Skeletal muscle tissue (tissue), 4 donors: ENCODE measurements around the gene WNT7B. TPM values are rescaled to one million over a fixed set of nuclear protein-coding genes. Genes with fewer than 3 reads are reported as not detected.

Experiments
- H3K27ac ChIP-seq: one replicate; pipeline ENCODE4 v1.7.0; 2013; ENCODE audit warnings: mild to moderate bottlenecking, low read depth, low read length, inconsistent platforms
- H3K27me3 ChIP-seq, 3 donors: one replicate each; pipeline ENCODE4 v1.7.0; 2013; ENCODE audit warnings: low read length in 3 of 3; ENCODE audit not compliant: control insufficient read depth in 3 of 3, insufficient read depth in 3 of 3
- H3K36me3 ChIP-seq, 3 donors: one replicate each; pipeline ENCODE4 v1.7.0; 2013; ENCODE audit warnings: low read length in 3 of 3; ENCODE audit not compliant: control insufficient read depth in 3 of 3, insufficient read depth in 3 of 3
- H3K4me1 ChIP-seq, 3 donors: one replicate each; pipeline ENCODE4 v1.7.0; 2013; ENCODE audit warnings: low read length in 3 of 3, mild to moderate bottlenecking in 3 of 3; ENCODE audit not compliant: control insufficient read depth in 3 of 3, insufficient read depth in 3 of 3
- H3K4me3 ChIP-seq, 3 donors: one replicate each; pipeline ENCODE4 v1.7.0; 2013; ENCODE audit warnings: low read length in 3 of 3
- H3K9ac ChIP-seq, 3 donors: one replicate each; pipeline ENCODE4 v1.7.0; 2013; ENCODE audit warnings: low read length in 3 of 3, mild to moderate bottlenecking in 3 of 3, moderate library complexity in 2 of 3, low read depth in 1 of 3
- H3K9me3 ChIP-seq, 3 donors: one replicate each; pipeline ENCODE4 v1.7.0; 2013; ENCODE audit warnings: low read length in 3 of 3; ENCODE audit not compliant: control insufficient read depth in 3 of 3
- total RNA-seq: library from RNA; depleted of rRNA; stranded (reverse); fragments of >200 nt; gene quantifications from one replicate; pipeline ENCODE4 v1.2.3, GENCODE V29; 2014
- donor health status: Osteomylitis.

WNT7B gene
- total RNA-seq, result not detected

GRCh38 chr22:45977003-45977411 is at the start of gene WNT7B:
WNT7B (minus strand) TSS chr22:45977162; CDS start chr22:45976754, 408 bp downstream.
- no peaks in the 10 kb centered on the region for H3K36me3 ChIP-seq
- no peak within 1 kb of the TSS for H3K27ac ChIP-seq
- no peak within 1 kb of the TSS for H3K9ac ChIP-seq
- H3K27me3 ChIP-seq, result peaks cover 61 to 70% (median 65%) of the 10 kb centered on the region in 3 donors
- H3K4me3 ChIP-seq, result no peak within 1 kb of the TSS
- no peaks in the 10 kb centered on the region for H3K9me3 ChIP-seq
- H3K4me1 ChIP-seq, result peaks cover 16 to 23% (median 17%) of the 10 kb centered on the region in 3 donors

- H3K27me3 ChIP-seq, result peaks cover 0 to 3% (median 0%) of the 10 kb centered on the region in 3 donors
- peak overlapping the region; percentile 69 to 86 (median 79) for H3K9ac ChIP-seq
- H3K4me1 ChIP-seq, result peaks cover 10 to 31% (median 17%) of the 10 kb centered on the region in 3 donors
- no peaks in the 10 kb centered on the region for H3K36me3 ChIP-seq
- peak overlapping the region; percentile 57 for H3K27ac ChIP-seq
- no peaks in the 10 kb centered on the region for H3K9me3 ChIP-seq
- peak overlapping the region in 2 of 3 donors; percentile 59 to 71 for H3K4me3 ChIP-seq
Measured at GRCh38 chr22:46025973-46026898, 49.3 kb upstream of the WNT7B start.

DNA sequence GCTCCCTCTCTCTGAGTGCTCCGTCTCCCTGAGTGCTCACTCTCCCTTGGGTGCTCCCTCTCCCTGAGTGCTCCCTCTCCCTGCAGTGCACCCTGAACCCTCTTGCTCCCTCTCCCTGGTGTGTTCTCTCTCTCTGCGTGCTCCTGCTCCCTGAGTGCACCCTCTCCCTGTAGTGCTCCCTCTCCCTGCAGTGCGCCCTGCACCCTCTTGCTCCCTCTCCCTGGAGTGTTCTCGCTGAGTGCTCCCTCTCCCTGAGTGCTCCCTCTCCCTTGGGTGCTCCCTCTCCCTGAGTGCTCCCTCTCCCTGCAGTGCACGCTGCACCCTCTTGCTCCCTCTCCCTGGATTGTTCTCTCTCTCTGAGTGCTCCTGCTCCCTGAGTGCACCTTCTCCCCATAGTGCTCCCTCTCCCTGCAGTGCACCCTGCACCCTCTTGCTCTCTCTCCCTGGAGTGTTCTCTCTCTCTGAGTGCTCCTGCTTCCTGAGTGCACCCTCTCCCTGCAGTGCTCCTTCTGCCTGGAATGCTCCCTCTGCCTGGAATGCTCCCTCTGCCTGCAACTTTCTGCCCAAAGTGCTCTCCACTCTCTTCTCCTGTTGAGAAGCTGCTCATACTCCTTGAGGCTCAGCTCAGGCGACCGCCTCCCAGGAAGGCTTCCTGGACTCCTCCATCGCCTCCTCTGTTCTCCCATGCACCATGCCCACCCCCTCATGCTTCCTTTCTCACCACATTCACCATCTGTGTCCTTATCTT is 48.4 kb upstream of the WNT7B start:
- Histone ChIP-seq H3K9ac (no peak overlapping the region), H3K4me1 (peaks cover 9 to 26% (median 17%) of the 10 kb centered on the region in 3 donors), H3K36me3 (no peaks in the 10 kb centered on the region), H3K4me3 (no peak overlapping the region), H3K27me3 (peaks cover 0 to 3% (median 0%) of the 10 kb centered on the region in 3 donors), H3K9me3 (no peaks in the 10 kb centered on the region), H3K27ac (no peak overlapping the region)

GRCh38 chr22:46024136-46024840 is 47.3 kb upstream of the WNT7B start:
- Histone ChIP-seq H3K4me3 (no peak overlapping the region), H3K27me3 (peaks cover 0 to 3% (median 0%) of the 10 kb centered on the region in 3 donors), H3K27ac (no peak overlapping the region), H3K4me1 (peaks cover 3 to 20% (median 17%) of the 10 kb centered on the region in 3 donors), H3K36me3 (no peaks in the 10 kb centered on the region), H3K9ac (no peak overlapping the region), H3K9me3 (no peaks in the 10 kb centered on the region)

GRCh38 chr22:46023558-46023981 is 46.6 kb upstream of the WNT7B start:
- Histone ChIP-seq H3K27ac (no peak overlapping the region), H3K9ac (no peak overlapping the region), H3K36me3 (no peaks in the 10 kb centered on the region), H3K9me3 (no peaks in the 10 kb centered on the region), H3K27me3 (peaks cover 0 to 3% (median 0%) of the 10 kb centered on the region in 3 donors), H3K4me3 (no peak overlapping the region), H3K4me1 (peaks cover 3 to 18% (median 17%) of the 10 kb centered on the region in 3 donors)

- Histone ChIP-seq H3K27ac (no peak overlapping the region), H3K9ac (no peak overlapping the region), H3K9me3 (no peaks in the 10 kb centered on the region), H3K36me3 (no peaks in the 10 kb centered on the region), H3K27me3 (peaks cover 0 to 3% (median 0%) of the 10 kb centered on the region in 3 donors), H3K4me3 (no peak overlapping the region), H3K4me1 (peaks cover 3 to 15% (median 13%) of the 10 kb centered on the region in 3 donors)
Measured at GRCh38 chr22:46022881-46023512, 46.0 kb upstream of the WNT7B start.

GRCh38 chr22:46021577-46021976 is 44.6 kb upstream of the WNT7B start:
- Histone ChIP-seq H3K27ac (no peak overlapping the region), H3K4me3 (no peak overlapping the region), H3K36me3 (no peaks in the 10 kb centered on the region), H3K9ac (no peak overlapping the region), H3K27me3 (peaks cover 0 to 3% (median 0%) of the 10 kb centered on the region in 3 donors), H3K9me3 (no peaks in the 10 kb centered on the region), H3K4me1 (peaks cover 0 to 6% (median 5%) of the 10 kb centered on the region in 3 donors)

GRCh38 chr22:46019351-46019750 is 42.4 kb upstream of the WNT7B start:
- Histone ChIP-seq H3K36me3 (no peaks in the 10 kb centered on the region), H3K9me3 (no peaks in the 10 kb centered on the region), H3K4me1 (peaks cover 0 to 7% (median 7%) of the 10 kb centered on the region in 3 donors), H3K4me3 (no peak overlapping the region), H3K27me3 (no peaks in the 10 kb centered on the region), H3K27ac (no peak overlapping the region), H3K9ac (no peak overlapping the region)

DNA sequence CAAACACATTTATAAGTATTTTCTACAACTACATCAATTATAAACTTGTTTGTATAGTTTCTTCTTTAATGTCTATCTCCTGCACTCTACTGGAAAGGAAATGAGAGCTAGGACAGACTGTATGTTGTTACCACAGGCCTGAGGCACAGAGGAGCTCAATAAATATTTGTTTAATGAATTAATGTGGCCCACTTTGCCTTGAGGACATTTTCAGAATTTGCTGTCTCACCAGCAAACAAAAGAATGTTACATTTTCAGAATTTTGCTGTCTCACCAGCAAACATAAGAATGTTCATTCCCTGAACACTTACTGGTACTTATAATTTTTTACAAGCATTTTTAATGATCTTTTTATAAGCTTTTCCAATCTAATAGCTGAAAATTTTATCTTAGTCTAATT is 41.9 kb upstream of the WNT7B start:
- peaks cover 0 to 9% (median 7%) of the 10 kb centered on the region in 3 donors for H3K4me1 ChIP-seq
- H3K9ac ChIP-seq, result no peak overlapping the region
- H3K27me3 ChIP-seq, result no peaks in the 10 kb centered on the region
- H3K27ac ChIP-seq, result no peak overlapping the region
- no peaks in the 10 kb centered on the region for H3K36me3 ChIP-seq
- no peaks in the 10 kb centered on the region for H3K9me3 ChIP-seq
- H3K4me3 ChIP-seq, result no peak overlapping the region
